ENCODE measurements around the gene CGB2. TPM values are rescaled to one million over a fixed set of nuclear protein-coding genes. Genes with fewer than 3 reads are reported as not detected.
A peak's percentile ranks its signal among the peaks of the same experiment; 100 is the strongest.

The CGB2 gene
- total and polyA plus RNA-seq, 9 of the 15 experiments (the other 6 are each of a cell fraction or from before 2014, with no cell fraction given): 0.22 TPM; not detected in 8

GRCh38 chr19:48997972-48998371, 33.7 kb upstream of the CGB2 start (continued):
- TF ChIP-seq CTCFL (IDR thresholded peaks at IDR 0.05; ENCODE audit: borderline replicate concordance, insufficient read depth, low read depth, low read length, poor library complexity, severe bottlenecking) (peak; percentile 92), RBFOX2 (IDR thresholded peaks at IDR 0.05; ENCODE audit: low read depth, low read length) (0 out of 2 replicates have a peak, but pooled peaks have one; percentile 17), SUPT5H (IDR thresholded peaks at IDR 0.05) (no peak), NCOA4 (IDR thresholded peaks at IDR 0.05; ENCODE audit: partially characterized antibody) (no peak), SNAPC5 (CRISPR knock-in tag; IDR thresholded peaks at IDR 0.05) (no peak), FOXJ2 (tag; IDR thresholded peaks at IDR 0.05) (no peak), ETV1 (tag; conservative IDR thresholded peaks at IDR 0.05; ENCODE audit: low read depth) (no peak), ZNF584 (CRISPR knock-in tag; IDR thresholded peaks at IDR 0.05; ENCODE audit: low read depth) (no peak), ZNF407 (IDR thresholded peaks at IDR 0.05; ENCODE audit: low read depth) (no peak), CTCF (IDR thresholded peaks at IDR 0.05 in 2 of 3, conservative IDR thresholded peaks at IDR 0.05 in 1 of 3; ENCODE audit: insufficient read depth in 2 of 3, low read depth in 1 of 3, low read length in 3 of 3) (peak; percentile 64 to 79 (median 74)), XRCC5 (IDR thresholded peaks at IDR 0.05; ENCODE audit: low read depth, low read length) (0 out of 2 replicates have a peak, but pooled peaks have one; percentile 39), SRF (CRISPR knock-in tag; IDR thresholded peaks at IDR 0.05) (no peak), E2F6 (IDR thresholded peaks at IDR 0.05; ENCODE audit: borderline replicate concordance in 1 of 2, extremely low read depth in 1 of 2, insufficient read depth in 1 of 2, insufficient read length in 1 of 2, low read depth in 1 of 2, low read length in 1 of 2, poor library complexity in 1 of 2, severe bottlenecking in 1 of 2) (peak in 1 of 2 experiments; percentile 33)

Measured in K562 (cell line).